ENCODE measurements around the gene WDR43.

The WDR43 gene

DNA sequence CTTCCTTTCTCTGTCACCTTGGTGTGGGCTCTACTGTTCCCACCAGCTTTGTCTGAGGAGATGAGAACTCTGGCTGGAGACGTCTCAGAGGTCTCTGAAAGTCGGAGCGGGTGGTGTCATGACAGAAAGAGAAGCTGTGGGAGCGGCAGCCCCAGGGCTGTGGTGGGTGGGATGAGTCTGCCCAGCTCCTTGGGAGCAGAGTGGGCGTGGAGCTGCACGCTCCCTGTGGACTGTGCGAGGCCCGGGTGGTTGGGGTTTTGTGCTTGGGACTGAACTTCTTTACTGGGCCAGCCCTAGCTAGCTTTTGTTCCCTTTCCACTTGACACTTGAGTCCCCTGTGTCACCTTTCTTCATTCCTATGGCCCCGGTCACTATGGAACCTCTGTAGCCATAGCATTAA is 97.0 kb downstream of the WDR43 start:
- DNase-seq (ENCODE audit: low read depth in 4 of 4, low spot score in 1 of 4), result no peak

DNA sequence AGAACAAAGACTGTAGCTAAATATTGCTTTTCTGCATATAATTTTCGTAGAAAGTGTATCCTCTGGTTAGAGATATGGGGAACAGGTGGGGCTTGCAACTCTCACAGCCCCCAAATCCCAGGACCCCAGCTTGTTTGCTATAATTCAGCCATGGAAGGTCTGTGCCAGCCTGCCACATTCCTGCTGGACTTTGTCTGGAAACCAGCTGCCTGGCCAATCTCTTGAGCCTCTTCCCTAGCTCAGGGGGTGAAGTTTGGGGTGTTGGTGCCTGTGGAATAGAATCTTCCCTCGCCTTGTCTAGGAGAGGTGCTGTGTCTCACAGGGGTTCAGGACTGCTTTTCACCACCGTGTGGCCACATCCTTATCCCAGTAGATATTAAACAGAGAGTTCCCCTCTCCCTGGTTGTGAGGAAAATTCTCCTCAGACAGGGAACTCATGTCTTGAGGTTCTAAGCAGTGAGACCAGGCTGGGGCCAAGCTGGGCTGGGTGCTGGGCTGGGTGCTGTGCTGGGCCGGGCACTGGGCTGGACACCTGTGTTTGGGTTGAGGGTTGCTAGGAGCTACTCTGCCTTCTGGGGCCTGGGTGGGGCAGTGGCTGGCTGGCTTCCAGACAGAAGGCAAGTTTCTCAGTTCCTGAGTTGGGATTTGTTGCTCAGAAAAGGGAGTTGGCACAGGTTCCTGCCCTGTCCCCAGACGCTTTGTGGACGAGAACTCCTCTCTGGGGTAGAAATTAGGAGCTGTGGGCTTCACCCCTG is 98.9 kb downstream of the WDR43 start:
- DNase-seq (ENCODE audit: low read depth in 4 of 4, low spot score in 1 of 4), result no peak

- DNase-seq (ENCODE audit: low read depth in 4 of 4, low spot score in 1 of 4), result no peak
Observed at GRCh38 chr2:28994074-28994473, 99.6 kb downstream of the WDR43 start.

DNA sequence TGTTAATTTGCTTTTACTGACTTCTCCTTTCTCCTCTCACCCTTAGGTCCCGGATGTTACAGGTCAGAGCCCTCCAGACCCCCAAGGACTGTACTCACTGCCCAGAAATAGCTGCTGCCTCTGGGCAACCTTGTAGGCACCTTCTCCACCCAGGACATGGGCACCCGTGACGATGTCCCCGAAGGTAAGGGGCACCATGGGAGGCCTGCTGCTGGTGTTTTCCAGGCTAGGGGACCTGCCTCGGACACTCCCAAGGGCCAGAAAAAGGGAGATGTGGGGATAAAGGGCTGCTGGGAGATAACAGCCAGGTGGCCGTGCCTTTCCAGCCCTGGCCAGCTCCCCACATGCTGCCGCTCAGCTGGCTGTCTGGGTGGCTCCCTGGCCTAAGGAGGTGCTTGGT is 100.2 kb downstream of the WDR43 start:
- no peak for DNase-seq (ENCODE audit: low read depth in 4 of 4, low spot score in 1 of 4)

GRCh38 chr2:28995765-28996750 is 101.6 kb downstream of the WDR43 start:
- no peak for DNase-seq (ENCODE audit: low read depth in 4 of 4, low spot score in 1 of 4)

- DNase-seq (ENCODE audit: low read depth in 4 of 4, low spot score in 1 of 4), result no peak
Observed at GRCh38 chr2:28997237-28997846, 102.9 kb downstream of the WDR43 start.
